Stimulated activated CD8-positive, alpha-beta memory T cell treated with anti-CD3 and anti-CD28 coated beads, Interleukin-15, amount 100 ng/mL, for 1 hour (primary cell): Measurements from ENCODE around the gene TIGIT.

Experiments used
- DNase-seq: peaks from one replicate; pipeline ENCODE4 v3.0.0-alpha.2; 2020; ENCODE audit warnings: low read depth

Gene TIGIT

GRCh38 chr3:114351822-114352145 is 58.0 kb downstream of the TIGIT start:
- DNase-seq = no peak

DNA sequence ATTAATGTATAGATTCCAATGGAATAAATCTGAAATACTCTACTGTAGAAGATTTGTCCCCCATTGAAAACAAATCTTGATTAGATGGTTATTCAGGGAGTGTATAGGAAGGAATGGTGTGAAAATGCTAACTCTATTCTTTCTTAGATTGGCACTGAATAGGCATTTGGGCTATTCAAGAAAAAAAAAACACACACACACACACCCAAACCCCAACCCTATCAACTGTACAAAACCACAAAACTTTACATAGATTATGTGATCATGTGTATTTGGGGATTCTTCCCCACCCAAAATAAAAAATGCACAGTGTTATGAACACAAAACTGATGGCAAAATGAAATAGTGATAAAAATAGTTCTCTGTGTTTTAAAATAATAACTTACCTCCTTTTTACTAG is 61.8 kb downstream of the TIGIT start:
- DNase-seq = no peak

DNA sequence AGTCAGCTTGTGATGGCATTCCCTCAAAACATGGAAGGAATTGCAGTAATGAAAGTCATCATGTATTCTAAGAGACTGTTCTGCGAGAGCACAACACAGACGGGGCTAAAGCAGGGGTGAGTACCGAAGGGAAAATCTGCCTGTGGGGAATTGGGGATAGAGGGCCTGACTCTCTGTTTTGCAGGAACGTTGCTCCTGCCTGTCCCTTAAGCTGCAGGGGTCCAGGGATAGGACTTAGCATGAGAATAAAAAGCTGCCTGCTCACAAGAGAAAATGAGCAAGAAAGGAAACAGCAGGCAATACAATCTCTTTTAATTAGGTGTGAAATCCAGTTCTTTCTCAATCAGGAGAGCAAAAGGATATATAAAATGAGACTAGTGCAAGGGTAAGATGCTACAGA is 62.2 kb downstream of the TIGIT start:
- no peak for DNase-seq

DNA sequence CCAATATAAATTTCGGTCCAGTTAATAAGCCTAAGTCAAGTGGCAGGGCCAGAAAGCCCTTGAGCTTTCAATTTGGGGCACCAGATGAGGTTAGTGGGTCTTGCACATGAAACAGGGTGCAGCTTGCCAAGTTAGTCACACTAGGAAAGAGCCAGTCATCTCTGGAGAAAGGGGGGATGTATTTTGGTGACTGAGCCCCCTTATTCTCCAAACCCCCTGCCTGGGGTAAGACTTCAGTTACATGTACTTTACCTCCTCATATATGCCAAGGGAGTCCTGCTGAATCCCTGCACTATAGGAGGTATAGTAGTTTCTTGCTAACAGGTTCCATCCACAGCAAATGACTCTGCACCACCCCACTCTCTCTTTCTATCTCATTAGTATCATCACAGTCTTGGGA is 62.7 kb downstream of the TIGIT start:
- no peak for DNase-seq
